ENCODE measurements around the gene CETP. TPM values are rescaled to one million over a fixed set of nuclear protein-coding genes. Genes with fewer than 3 reads are reported as not detected.
A peak's percentile ranks its signal among the peaks of the same experiment; 100 is the strongest.

CETP gene
- total and polyA plus RNA-seq, 2 donors: 1.8 to 2.0 TPM

GRCh38 chr16:56941856-56942331, 19.9 kb upstream of the CETP start:
- no peaks in the 10 kb centered on the region for H3K27me3 ChIP-seq (ENCODE audit: control insufficient read depth in 2 of 2, insufficient read depth in 1 of 2, low read length in 1 of 2)
- no peak overlapping the region for H3K27ac ChIP-seq (ENCODE audit: low read depth in 1 of 2, low read length in 1 of 2)
- peaks cover 2 to 20% of the 10 kb centered on the region in 2 donors for H3K4me1 ChIP-seq (ENCODE audit: control insufficient read depth in 2 of 2, insufficient read depth in 2 of 2, low read length in 2 of 2)
- WGBS: 87% methylated on average over 9 of the region's 9 CpGs
- no peak overlapping the region for H3K4me3 ChIP-seq (ENCODE audit: low read length in 2 of 2)
- H3K36me3 ChIP-seq (ENCODE audit: control insufficient read depth in 2 of 2, insufficient read depth in 2 of 2, low read length in 1 of 2): peaks cover 55 to 84% of the 10 kb centered on the region in 2 donors
- no peak for DNase-seq (ENCODE audit: low read depth in 6 of 9, low spot score in 9 of 9)
- H3K9me3 ChIP-seq (ENCODE audit: control insufficient read depth in 2 of 2, insufficient read depth in 1 of 2, low read length in 1 of 2): no peaks in the 10 kb centered on the region

- peaks cover 2 to 15% of the 10 kb centered on the region in 2 donors for H3K4me1 ChIP-seq (ENCODE audit: control insufficient read depth in 2 of 2, insufficient read depth in 2 of 2, low read length in 2 of 2)
- 88% methylated on average over 6 of the region's 6 CpGs for WGBS
Observed at GRCh38 chr16:56943761-56944375, 17.9 kb upstream of the CETP start.

GRCh38 chr16:56944954-56945839, 16.6 kb upstream of the CETP start:
- H3K27ac ChIP-seq (ENCODE audit: low read depth in 1 of 2, low read length in 1 of 2): no peak overlapping the region
- H3K27me3 ChIP-seq (ENCODE audit: control insufficient read depth in 2 of 2, insufficient read depth in 1 of 2, low read length in 1 of 2): no peaks in the 10 kb centered on the region
- no peak overlapping the region for H3K4me3 ChIP-seq (ENCODE audit: low read length in 2 of 2)
- H3K4me1 ChIP-seq (ENCODE audit: control insufficient read depth in 2 of 2, insufficient read depth in 2 of 2, low read length in 2 of 2): peaks cover 0 to 3% of the 10 kb centered on the region in 2 donors
- 90% methylated on average over 2 of the region's 2 CpGs for WGBS
- no peaks in the 10 kb centered on the region for H3K9me3 ChIP-seq (ENCODE audit: control insufficient read depth in 2 of 2, insufficient read depth in 1 of 2, low read length in 1 of 2)
- peaks cover 44 to 56% of the 10 kb centered on the region in 2 donors for H3K36me3 ChIP-seq (ENCODE audit: control insufficient read depth in 2 of 2, insufficient read depth in 2 of 2, low read length in 1 of 2)
- no peak for DNase-seq (ENCODE audit: low read depth in 6 of 9, low spot score in 9 of 9)

More at GRCh38 chr16:56943761-56944375, 17.9 kb upstream of the CETP start:
- no peaks in the 10 kb centered on the region for H3K27me3 ChIP-seq (ENCODE audit: control insufficient read depth in 2 of 2, insufficient read depth in 1 of 2, low read length in 1 of 2)
- no peak for DNase-seq (ENCODE audit: low read depth in 6 of 9, low spot score in 9 of 9)
- H3K27ac ChIP-seq (ENCODE audit: low read depth in 1 of 2, low read length in 1 of 2): no peak overlapping the region
- no peaks in the 10 kb centered on the region for H3K9me3 ChIP-seq (ENCODE audit: control insufficient read depth in 2 of 2, insufficient read depth in 1 of 2, low read length in 1 of 2)
- peaks cover 55 to 69% of the 10 kb centered on the region in 2 donors for H3K36me3 ChIP-seq (ENCODE audit: control insufficient read depth in 2 of 2, insufficient read depth in 2 of 2, low read length in 1 of 2)
- no peak overlapping the region for H3K4me3 ChIP-seq (ENCODE audit: low read length in 2 of 2)

- 96% methylated on average over 12 of the region's 12 CpGs for WGBS
- H3K36me3 ChIP-seq (ENCODE audit: control insufficient read depth in 2 of 2, insufficient read depth in 2 of 2, low read length in 1 of 2): peaks cover 39 to 49% of the 10 kb centered on the region in 2 donors
- H3K4me3 ChIP-seq (ENCODE audit: low read length in 2 of 2): no peak overlapping the region
- H3K27me3 ChIP-seq (ENCODE audit: control insufficient read depth in 2 of 2, insufficient read depth in 1 of 2, low read length in 1 of 2): no peaks in the 10 kb centered on the region
- H3K27ac ChIP-seq (ENCODE audit: low read depth in 1 of 2, low read length in 1 of 2): no peak overlapping the region
- peaks cover 0 to 3% of the 10 kb centered on the region in 2 donors for H3K4me1 ChIP-seq (ENCODE audit: control insufficient read depth in 2 of 2, insufficient read depth in 2 of 2, low read length in 2 of 2)
- H3K9me3 ChIP-seq (ENCODE audit: control insufficient read depth in 2 of 2, insufficient read depth in 1 of 2, low read length in 1 of 2): no peaks in the 10 kb centered on the region
- DNase-seq (ENCODE audit: low read depth in 6 of 9, low spot score in 9 of 9): no peak
Observed at GRCh38 chr16:56945847-56946527, 15.8 kb upstream of the CETP start.

- peaks cover 33 to 41% of the 10 kb centered on the region in 2 donors for H3K36me3 ChIP-seq (ENCODE audit: control insufficient read depth in 2 of 2, insufficient read depth in 2 of 2, low read length in 1 of 2)
- H3K4me1 ChIP-seq (ENCODE audit: control insufficient read depth in 2 of 2, insufficient read depth in 2 of 2, low read length in 2 of 2): peaks cover 0 to 11% of the 10 kb centered on the region in 2 donors
- 95% methylated on average over 10 of the region's 10 CpGs for WGBS
Observed at GRCh38 chr16:56946767-56947603, 14.8 kb upstream of the CETP start.

GRCh38 chr16:56947604-56947995, 14.2 kb upstream of the CETP start:
- no peaks in the 10 kb centered on the region for H3K9me3 ChIP-seq (ENCODE audit: control insufficient read depth in 2 of 2, insufficient read depth in 1 of 2, low read length in 1 of 2)
- no peaks in the 10 kb centered on the region for H3K27me3 ChIP-seq (ENCODE audit: control insufficient read depth in 2 of 2, insufficient read depth in 1 of 2, low read length in 1 of 2)
- no peak for DNase-seq (ENCODE audit: low read depth in 6 of 9, low spot score in 9 of 9)
- peaks cover 0 to 11% of the 10 kb centered on the region in 2 donors for H3K4me1 ChIP-seq (ENCODE audit: control insufficient read depth in 2 of 2, insufficient read depth in 2 of 2, low read length in 2 of 2)
- WGBS: 94% methylated on average over 2 of the region's 2 CpGs
- H3K4me3 ChIP-seq (ENCODE audit: low read length in 2 of 2): no peak overlapping the region
- H3K27ac ChIP-seq (ENCODE audit: low read depth in 1 of 2, low read length in 1 of 2): peak overlapping the region in 1 of 2 donors; percentile 11
- peaks cover 27 to 34% of the 10 kb centered on the region in 2 donors for H3K36me3 ChIP-seq (ENCODE audit: control insufficient read depth in 2 of 2, insufficient read depth in 2 of 2, low read length in 1 of 2)

More at GRCh38 chr16:56946767-56947603, 14.8 kb upstream of the CETP start:
- H3K27ac ChIP-seq (ENCODE audit: low read depth in 1 of 2, low read length in 1 of 2): peak overlapping the region in 1 of 2 donors; percentile 11
- no peak overlapping the region for H3K4me3 ChIP-seq (ENCODE audit: low read length in 2 of 2)
- no peaks in the 10 kb centered on the region for H3K27me3 ChIP-seq (ENCODE audit: control insufficient read depth in 2 of 2, insufficient read depth in 1 of 2, low read length in 1 of 2)
- DNase-seq (ENCODE audit: low read depth in 6 of 9, low spot score in 9 of 9): no peak
- H3K9me3 ChIP-seq (ENCODE audit: control insufficient read depth in 2 of 2, insufficient read depth in 1 of 2, low read length in 1 of 2): no peaks in the 10 kb centered on the region

- DNase-seq (ENCODE audit: low read depth in 6 of 9, low spot score in 9 of 9): no peak
- WGBS: over 99% methylated on average over 6 of the region's 6 CpGs
- Histone ChIP-seq H3K9me3 (ENCODE audit: control insufficient read depth in 2 of 2, insufficient read depth in 1 of 2, low read length in 1 of 2) (no peaks in the 10 kb centered on the region), H3K27me3 (ENCODE audit: control insufficient read depth in 2 of 2, insufficient read depth in 1 of 2, low read length in 1 of 2) (no peaks in the 10 kb centered on the region), H3K4me3 (ENCODE audit: low read length in 2 of 2) (no peak overlapping the region), H3K4me1 (ENCODE audit: control insufficient read depth in 2 of 2, insufficient read depth in 2 of 2, low read length in 2 of 2) (peaks cover 0 to 11% of the 10 kb centered on the region in 2 donors), H3K27ac (ENCODE audit: low read depth in 1 of 2, low read length in 1 of 2) (no peak overlapping the region), H3K36me3 (ENCODE audit: control insufficient read depth in 2 of 2, insufficient read depth in 2 of 2, low read length in 1 of 2) (peaks cover 20 to 28% of the 10 kb centered on the region in 2 donors)
Observed at GRCh38 chr16:56948234-56948633, 13.5 kb upstream of the CETP start.

- Histone ChIP-seq H3K36me3 (ENCODE audit: control insufficient read depth in 2 of 2, insufficient read depth in 2 of 2, low read length in 1 of 2) (peaks cover 9 to 10% of the 10 kb centered on the region in 2 donors), H3K27me3 (ENCODE audit: control insufficient read depth in 2 of 2, insufficient read depth in 1 of 2, low read length in 1 of 2) (no peaks in the 10 kb centered on the region), H3K9me3 (ENCODE audit: control insufficient read depth in 2 of 2, insufficient read depth in 1 of 2, low read length in 1 of 2) (no peaks in the 10 kb centered on the region), H3K4me3 (ENCODE audit: low read length in 2 of 2) (no peak overlapping the region), H3K4me1 (ENCODE audit: control insufficient read depth in 2 of 2, insufficient read depth in 2 of 2, low read length in 2 of 2) (peaks cover 0 to 11% of the 10 kb centered on the region in 2 donors), H3K27ac (ENCODE audit: low read depth in 1 of 2, low read length in 1 of 2) (no peak overlapping the region)
- over 99% methylated on average over 4 of the region's 4 CpGs for WGBS
- DNase-seq (ENCODE audit: low read depth in 6 of 9, low spot score in 9 of 9): no peak
Observed at GRCh38 chr16:56950051-56950450, 11.7 kb upstream of the CETP start.

Data from thymus (tissue), 11 donors.